ENCODE measurements around the gene SCYL1.

Gene SCYL1

GRCh38 chr11:65524741-65525545 lies at the start of gene SCYL1:
Gene SCYL1, plus strand, starts transcription at chr11:65525083. Its CDS starts 71 bp downstream, at chr11:65525154.
- peak; percentile 79 for DNase-seq (ENCODE audit: low read depth)

DNA sequence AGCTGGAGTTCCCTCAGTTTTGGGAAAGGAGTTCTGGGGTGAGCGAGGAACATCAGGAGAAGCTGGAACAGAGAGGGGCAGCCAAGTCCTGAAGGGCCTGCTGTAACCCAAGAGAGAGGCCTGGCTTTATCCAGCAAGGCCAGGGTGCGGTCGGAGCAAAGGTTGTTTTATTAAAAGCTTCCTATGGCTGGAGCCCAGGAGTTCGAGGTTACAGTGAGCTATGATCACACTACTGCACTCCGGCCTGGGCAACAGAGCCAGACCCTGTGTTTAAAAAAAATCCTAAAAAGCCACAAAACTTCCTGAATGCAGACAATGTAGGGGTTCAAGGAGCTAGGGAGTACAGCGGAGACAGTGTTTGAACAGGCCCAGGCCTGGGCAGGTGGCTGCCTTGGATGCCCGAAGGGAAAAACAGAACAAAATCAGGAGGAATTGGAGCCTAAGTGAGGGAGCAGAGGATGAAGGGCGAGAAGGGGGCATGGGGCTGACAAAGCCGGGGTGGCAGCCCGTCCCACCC lies 48.2 kb upstream of the SCYL1 start:
- DNase-seq (ENCODE audit: low read depth), result no peak

DNA sequence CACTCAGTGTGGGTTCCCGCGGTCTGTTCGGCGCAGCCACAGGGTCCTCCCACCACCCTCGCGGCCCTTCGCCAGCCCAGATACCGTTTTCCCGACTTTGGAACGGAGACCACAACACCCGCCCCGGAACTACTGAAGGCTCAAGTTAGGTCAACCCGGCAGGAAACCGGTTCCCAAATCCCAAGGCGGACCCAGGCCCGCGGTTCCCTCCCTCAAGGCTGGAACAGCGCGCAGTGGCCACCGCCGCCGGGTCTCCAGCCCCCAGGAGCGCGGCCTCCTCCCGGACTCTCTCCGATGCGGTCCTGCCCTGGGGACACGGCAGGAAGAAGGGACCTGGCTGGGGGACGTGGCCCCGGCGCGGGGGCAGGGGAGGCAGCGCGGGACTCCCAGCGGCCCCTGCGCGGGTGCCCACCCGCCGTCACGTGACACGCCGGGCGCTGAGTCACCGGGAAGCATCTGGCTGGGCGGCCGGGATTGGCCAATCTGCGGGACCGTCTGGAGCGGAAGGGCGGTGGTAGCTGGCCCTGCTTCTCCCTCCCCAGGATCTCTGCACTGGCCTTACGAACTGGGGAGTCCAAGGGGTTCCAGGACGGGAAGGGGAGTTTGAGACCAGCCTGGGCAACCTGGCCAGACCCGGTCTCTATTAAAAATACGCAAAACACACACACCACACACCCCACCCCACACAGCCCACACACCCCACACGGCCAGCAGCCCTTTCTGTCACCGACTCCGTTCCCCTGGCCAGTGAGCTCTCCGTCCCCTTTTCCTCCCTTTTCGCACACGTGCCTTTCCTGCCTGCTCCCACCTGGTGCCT lies 47.5 kb upstream of the SCYL1 start:
- DNase-seq (ENCODE audit: low read depth), result peak; percentile 86

DNA sequence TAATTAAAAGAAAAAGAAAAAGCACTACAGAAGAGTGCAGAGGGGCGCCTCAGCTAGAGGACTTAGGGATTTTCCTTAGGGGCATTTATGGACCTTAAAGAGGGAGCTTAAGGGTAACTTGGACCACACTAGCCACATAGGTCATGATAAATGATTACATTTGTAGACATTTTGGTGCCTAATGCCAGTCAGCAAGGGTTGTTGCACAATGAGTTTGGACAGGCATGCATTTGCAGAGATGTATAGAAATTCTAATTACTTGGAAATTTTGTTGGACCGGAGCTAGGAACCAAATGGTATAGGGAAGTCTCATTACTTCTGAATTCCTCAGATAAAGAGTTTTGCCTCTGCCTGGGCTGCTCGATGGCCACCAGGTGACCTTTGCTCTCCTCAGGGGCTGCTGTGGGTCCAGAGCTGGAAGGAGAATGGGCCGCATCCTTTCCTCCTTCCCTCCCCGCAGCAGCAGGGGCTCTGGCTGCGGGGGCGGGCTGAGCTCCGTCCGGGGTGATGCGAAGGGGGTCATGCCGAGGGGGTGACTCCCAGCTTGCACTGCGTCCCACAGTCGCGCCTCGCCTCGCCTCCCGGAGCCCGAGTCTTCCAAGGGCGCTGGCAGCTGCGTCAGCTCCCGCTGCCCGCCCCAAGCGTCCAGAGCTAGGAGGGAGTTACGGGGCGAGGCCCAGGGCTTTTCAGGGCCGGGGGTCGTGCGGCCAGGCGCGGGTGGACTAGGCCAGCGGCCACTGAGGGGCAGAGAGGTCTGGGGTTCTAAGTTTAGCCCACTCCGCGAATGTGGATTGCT lies 46.3 kb upstream of the SCYL1 start:
- DNase-seq (ENCODE audit: low read depth), result no peak

DNA sequence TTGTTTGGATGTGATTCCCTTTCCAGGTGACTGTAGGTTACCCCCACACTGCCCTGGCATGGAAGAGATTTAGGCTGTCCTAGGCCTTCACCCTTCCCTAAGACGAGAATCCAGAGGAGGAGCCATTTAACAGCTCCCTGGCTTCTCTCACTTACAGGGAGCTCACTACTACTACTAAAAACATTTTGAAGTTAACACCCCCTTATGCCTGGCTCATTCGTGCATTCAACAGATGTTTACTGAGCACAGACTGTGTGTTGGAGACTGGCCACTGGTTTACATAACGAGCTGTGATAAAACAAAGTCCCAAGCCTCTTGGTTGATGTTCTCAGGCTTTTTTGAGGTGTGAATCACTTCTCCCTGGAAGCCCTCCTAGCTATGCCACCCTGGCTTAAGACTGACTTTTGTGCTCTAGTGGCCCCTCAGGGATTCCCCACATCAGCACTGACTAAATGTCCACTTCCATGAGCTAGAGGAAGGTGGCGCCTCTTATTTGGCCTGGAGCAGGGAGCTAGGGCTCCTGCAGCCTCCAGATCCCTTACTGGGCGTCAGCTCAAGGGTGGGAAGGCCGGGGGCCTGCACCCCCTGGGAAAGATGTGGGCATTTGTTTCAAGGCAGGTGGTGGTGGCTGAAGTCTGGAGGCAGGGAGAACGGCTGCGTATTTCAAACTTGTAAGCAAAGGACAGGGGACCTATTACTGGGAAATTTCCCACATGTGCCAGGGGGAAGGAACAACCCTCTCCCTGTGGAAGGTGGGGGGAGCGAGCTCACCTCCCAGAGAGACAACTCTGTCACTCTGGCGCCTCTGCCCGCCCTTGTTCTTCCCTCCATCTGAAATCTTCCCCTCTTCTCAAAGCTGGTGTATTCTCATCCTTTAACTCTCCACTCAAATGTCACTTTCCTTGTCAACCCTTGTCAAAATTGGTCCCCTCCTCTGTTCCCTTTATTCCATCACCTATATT lies 45.4 kb upstream of the SCYL1 start:
- DNase-seq (ENCODE audit: low read depth), result no peak

DNA sequence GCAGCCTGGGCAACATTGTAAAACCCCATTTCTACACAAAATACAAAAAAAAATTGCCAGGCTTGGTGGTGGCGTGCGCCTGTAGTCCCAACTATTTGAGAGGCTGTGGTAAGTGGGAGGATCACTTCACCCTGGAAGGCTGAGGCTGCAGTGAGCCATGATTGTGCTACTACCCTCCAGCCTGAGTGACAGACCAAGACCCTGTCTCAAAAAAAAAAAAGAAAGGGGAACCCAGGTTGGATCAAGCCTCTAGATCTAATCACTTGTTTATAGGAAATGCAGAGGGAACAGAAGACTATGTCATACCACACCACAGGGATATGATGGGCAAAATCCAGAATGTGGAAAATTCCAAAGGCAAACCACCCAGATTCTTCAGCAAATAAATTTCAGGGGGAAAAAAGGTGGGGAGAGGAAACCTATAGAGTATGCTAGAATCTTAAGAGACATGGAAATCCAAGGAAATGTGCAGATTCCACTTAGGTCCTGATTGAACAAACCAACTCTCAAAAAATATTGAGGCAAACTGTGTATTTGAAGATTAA lies 42.5 kb upstream of the SCYL1 start:
- DNase-seq (ENCODE audit: low read depth), result no peak

GRCh38 chr11:65485920-65486219 lies 39.0 kb upstream of the SCYL1 start:
- DNase-seq (ENCODE audit: low read depth), result no peak

DNA sequence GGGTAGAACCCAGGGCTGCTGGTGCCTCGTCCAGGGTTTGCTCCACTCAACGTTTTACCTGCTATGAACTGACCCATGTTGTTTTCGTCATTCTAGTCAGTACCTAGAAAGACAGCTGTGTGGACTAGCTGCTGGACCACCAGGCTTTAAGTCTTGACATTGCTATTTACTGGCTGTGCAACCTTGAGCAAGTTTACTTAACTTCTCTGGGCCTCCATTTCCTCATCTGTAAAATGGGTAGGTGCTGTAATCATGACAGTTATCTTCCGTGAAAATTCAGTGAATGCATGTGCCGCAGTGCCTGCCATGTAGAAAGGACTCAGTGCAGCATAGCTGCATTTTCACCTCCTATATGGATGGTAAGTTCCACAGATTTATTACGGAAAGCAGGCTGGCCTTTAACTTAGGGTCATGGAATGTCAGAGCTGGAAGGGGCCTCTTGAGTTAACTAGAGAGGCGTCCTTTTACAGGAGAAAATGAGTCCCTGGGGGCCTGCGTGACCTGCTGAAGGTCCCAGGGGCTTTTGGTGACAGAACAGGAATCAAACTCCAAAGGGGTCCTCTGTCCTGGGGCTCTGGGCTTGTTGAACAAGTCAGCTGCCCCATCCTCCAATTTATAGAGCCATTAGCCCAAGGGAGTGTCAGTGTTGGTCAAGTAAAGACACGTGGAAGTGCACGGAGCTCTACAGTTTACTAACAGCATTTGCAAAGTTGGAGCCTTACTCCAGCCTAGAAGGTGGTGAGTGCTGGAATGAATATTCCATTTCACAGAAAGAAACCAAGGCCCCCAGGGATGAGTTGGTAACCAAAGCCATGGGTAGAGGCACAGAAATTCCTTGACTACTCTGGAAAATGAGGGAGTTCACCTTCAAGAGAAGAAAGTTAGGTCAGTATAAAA lies 38.1 kb upstream of the SCYL1 start:
- no peak for DNase-seq (ENCODE audit: low read depth)

GRCh38 chr11:65487467-65488272 lies 37.2 kb upstream of the SCYL1 start:
- no peak for DNase-seq (ENCODE audit: low read depth)

- no peak for DNase-seq (ENCODE audit: low read depth)
Measured at GRCh38 chr11:65488273-65489034, 36.4 kb upstream of the SCYL1 start.

GRCh38 chr11:65489035-65489705 lies 35.7 kb upstream of the SCYL1 start:
- no peak for DNase-seq (ENCODE audit: low read depth)

DNA sequence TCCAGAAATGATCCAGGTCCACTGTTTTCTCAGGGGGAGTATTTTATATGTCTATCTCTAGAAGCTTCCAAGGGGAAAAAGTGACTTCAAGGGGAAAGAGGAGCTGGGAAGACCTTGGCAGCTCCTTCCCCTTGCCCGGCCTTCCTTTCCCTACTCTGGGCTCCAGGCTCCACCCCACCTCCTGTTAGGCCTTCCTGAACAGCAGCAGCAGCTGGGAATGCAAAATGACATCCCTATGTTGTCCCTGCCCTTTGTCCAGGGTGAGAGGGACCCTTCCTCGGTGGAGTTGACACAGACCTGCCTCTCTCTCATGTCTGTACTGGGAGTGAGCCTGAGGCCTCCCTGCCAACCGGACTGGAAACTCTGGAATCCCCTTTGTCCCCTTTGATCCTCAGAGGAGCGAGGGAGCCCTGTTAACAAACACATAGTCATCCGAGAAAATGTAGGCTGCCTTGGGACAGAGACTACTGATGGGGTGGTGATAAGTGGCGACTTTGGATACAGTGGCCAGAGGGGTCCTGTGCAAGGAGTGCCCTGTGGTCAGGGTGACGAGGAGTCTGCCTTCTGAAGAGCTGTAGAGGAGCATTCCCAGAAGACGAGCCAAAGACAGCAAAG lies 35.1 kb upstream of the SCYL1 start:
- DNase-seq (ENCODE audit: low read depth), result no peak

GRCh38 chr11:65491163-65491465 lies 33.8 kb upstream of the SCYL1 start:
- no peak for DNase-seq (ENCODE audit: low read depth)

DNA sequence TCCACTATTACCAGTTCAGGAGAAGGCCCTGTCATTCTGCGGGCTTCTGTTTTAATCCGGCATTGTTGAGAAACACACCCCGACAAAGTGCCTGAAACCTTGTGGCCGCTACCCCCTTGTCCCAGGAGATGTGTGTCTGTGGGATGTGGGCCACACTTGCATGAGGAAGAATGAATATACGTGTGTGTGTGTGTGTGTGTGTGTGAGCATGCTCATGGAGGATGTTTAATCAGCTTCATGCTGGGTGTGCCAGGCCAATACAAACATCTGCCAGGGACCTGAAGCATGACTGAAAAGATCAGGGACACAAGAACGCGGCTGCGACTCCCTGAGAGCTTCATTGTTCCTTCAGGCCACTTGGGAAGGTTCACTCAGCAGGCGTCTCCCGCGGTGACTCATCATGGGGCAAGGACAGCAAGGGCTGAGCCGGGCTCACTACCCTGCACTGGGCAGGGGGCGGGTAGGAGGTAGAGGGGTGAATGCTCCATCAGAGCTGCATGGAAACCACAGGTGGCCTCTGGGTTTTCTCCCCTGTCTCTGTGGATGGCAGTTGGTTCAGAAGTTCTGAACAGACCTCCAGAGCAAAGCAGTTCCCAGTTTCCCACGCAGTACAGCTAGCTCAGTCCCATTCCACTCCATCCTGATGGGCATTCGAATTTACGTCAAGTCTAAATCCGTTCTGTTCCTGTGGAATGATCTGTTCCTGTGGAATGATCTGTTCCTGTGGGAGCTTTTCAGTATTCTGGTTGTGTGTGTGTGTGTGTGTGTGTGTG lies 33.1 kb upstream of the SCYL1 start:
- no peak for DNase-seq (ENCODE audit: low read depth)

DNA sequence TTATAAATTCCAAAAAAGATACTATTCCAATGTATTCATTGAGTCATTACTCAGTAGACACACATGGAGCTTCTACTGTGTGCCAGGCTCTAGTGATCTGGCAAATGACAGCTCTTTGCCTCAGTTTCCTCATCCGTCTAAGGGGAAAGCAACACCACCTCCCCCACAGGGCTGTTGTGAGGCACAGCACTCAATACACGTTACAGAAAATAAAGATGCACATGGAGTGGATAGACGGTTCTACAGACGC lies 32.6 kb upstream of the SCYL1 start:
- DNase-seq (ENCODE audit: low read depth), result no peak

DNA sequence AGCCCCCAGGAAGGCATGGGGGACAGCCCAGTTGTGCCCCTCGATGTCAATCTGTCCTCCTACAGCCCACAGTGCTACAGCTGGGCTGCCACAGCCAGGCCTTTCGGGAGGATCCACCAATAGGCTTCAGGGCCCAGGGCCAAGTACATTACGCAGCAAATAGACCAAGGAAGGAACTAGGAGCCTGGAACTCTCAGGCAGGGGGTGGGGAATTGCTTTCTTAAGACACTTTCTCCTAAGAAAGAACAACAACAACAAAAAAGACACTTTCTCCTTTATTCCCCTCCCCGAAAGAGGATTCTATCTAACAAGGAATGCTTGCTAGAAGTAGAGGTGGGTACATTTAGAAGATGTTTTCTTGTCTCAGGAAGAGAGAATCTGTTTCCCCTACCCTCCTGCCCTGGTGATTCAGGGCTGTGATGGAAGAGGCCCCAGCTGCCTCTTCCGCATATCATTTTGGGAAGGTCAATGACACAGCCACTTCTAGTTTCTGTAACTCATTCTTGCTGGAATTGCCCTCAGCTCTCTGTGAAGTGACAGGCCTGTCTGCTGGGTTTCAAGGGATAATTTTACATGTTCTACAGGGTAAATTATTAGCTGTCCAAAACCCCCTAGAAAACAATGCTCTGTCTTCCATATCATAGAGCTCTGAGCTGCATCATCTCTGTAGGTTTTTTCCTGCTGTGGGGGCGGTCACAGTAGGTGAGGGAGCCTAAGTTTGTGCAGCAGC lies 32.1 kb upstream of the SCYL1 start:
- DNase-seq (ENCODE audit: low read depth), result no peak
